ENCODE measurements around the gene CPA1.

GRCh38 chr7:130367836-130368746 is 12.2 kb upstream of the CPA1 start:
- TF ChIP-seq, protein P1, sequence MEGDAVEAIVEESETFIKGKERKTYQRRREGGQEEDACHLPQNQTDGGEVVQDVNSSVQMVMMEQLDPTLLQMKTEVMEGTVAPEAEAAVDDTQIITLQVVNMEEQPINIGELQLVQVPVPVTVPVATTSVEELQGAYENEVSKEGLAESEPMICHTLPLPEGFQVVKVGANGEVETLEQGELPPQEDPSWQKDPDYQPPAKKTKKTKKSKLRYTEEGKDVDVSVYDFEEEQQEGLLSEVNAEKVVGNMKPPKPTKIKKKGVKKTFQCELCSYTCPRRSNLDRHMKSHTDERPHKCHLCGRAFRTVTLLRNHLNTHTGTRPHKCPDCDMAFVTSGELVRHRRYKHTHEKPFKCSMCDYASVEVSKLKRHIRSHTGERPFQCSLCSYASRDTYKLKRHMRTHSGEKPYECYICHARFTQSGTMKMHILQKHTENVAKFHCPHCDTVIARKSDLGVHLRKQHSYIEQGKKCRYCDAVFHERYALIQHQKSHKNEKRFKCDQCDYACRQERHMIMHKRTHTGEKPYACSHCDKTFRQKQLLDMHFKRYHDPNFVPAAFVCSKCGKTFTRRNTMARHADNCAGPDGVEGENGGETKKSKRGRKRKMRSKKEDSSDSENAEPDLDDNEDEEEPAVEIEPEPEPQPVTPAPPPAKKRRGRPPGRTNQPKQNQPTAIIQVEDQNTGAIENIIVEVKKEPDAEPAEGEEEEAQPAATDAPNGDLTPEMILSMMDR (IDR thresholded peaks at IDR 0.05; ENCODE audit: low read depth, low read length, poor library complexity, severe bottlenecking) = no peak
- TF ChIP-seq EZH2phosphoT487 (IDR thresholded peaks at IDR 0.05; ENCODE audit: borderline replicate concordance, low read length) = no peak

Data from DOHH2 (cell line).